ENCODE measurements around the gene MCC.
"Not testable (repeated sequence)": the region's sequence is repeated elsewhere in the genome, so short reads cannot be mapped to it uniquely, and the experiment has no call there.

Gene MCC

GRCh38 chr5:113081091-113081839, 407.0 kb downstream of the MCC start:
- no peak for DNase-seq (ENCODE audit: low read depth)

GRCh38 chr5:113076649-113077048, 411.6 kb downstream of the MCC start:
- not testable (repeated sequence) for DNase-seq (ENCODE audit: low read depth)

DNA sequence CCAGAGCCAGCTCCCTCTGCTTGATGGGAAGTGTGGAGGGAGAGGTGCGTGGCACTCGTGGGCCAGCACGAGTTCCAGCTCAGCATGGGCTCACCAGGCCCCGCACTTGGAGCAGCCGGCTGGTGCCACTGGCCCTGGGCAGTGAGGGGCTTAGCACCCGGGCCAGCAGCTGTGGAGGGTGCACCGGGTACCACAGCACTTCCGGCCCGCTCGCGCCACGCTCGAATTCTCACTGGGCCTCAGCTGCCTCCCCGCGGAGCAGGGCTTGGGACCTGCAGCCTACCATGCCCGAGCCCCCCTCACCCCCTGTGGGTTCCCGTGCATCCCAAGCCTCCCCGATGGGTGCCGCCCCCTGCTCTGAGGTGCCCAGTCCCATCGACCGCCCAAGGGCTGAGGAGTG, 413.2 kb downstream of the MCC start:
- DNase-seq (ENCODE audit: low read depth) = no peak

- peak; percentile 11 for DNase-seq (ENCODE audit: low read depth)
Measured at GRCh38 chr5:113073629-113074034, 414.6 kb downstream of the MCC start.

- DNase-seq (ENCODE audit: low read depth) = no peak
Measured at GRCh38 chr5:113071401-113071800, 416.9 kb downstream of the MCC start.

DNA sequence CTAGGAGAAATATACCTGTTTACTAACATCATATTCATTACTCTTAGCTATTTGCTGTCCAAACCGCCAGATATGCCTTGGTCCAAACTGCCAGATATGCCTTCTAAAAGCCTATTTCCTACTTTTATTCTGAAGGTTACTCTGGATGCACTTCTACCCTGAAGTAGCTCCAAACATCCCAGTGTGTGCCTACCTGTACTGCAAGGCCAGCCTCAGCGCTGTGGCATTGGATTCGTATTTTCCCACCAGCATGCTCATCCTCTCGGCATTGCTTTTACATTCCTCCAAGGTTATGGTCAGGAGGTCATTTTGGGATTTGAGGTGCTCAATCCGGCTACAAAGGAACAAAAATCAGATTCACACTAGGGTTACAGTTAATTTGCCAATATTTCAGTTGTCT, 417.4 kb downstream of the MCC start:
- no peak for DNase-seq (ENCODE audit: low read depth)

DNA sequence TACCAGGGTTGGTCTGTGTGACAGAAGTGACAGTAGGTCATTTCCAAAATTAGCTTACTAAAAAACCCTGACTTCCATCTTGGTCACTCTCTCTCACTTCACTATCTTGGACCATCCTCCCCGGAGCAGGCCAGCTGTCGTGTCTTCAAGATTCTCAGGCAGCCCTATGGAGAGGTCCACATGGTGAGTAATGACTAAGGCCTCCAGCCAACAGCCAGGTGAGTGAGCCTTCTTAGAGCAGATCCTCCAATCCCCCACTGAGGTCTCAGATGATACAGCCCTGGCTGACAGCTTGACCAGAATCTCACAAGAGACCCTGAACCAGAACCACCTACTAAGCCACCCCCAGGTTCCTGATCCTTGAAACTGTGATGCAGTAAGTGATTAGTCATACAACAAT, 419.7 kb downstream of the MCC start:
- DNase-seq (ENCODE audit: low read depth) = no peak

DNA sequence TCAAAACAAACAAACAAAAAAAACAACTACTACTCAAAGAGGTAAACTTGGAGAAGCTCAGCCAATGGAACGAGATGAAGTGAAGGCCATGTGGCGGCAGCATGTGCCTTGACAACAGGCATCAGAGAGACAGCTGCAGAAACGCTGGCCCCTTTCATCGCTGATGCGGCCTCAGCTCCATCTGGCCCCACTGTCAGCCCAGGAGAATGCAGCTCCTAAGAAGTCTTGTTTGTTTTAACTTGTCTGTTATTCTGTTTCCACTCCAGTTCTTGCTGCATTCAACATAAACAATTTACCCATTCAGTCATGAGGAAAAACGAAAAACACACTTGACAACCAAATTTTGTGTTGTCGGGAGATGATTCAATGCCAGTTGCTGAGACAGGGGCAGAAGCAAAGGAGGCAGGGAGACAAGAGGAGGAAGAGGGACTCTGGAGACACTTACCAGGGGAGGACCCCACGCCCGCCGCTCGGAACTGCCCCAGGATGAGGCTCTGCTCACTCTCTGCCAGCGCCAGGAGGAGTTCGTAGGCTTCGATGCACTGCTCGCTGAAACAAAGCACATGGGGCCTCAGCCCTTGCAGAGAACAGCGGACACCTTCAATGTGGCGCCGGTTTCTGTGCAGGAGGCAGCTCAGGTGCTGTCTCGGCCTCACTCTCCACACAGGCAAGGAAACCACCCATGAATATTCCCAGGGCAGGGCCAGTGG, 420.5 kb downstream of the MCC start:
- DNase-seq (ENCODE audit: low read depth) = no peak

GRCh38 chr5:113065626-113066025, 422.6 kb downstream of the MCC start:
- DNase-seq (ENCODE audit: low read depth) = no peak

DNA sequence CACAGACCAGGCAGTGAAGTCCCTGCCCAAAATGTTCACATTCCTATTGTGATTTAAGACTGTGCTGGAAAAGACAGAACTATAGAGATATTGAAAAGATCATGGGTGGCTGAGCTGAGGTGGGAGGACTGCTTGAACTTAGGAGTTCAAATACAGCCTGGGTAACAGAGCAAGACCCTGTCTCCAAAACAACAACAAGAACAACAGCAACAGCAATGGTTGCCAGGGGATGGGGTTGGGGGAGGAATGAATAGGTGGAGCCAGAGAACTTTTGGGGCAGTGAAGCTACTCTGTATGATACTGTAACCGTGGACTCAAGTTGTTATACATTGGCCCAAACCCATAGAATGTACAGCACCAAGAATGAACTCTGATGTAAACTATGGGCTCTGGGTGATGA, 423.4 kb downstream of the MCC start:
- no peak for DNase-seq (ENCODE audit: low read depth)

DNA sequence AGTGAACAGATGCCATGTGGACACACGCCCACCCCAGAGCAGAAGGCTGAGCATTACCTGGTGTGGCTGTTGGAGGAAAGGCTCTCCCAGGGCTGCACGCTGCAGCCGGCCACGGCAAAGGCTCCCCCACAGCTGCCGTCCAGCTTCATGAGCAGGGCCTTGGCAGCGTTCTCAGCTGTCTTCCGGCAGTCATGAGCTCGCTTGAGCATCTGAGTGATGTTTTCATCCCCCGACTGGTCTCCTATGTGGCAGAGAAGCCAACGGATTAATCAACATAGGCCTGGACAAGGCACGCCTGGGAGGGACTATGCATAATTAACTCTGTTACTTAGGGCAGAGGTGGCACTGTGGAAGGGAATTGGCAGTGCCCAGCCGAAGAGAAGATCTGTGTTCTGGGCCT, 424.3 kb downstream of the MCC start:
- no peak for DNase-seq (ENCODE audit: low read depth)

DNA sequence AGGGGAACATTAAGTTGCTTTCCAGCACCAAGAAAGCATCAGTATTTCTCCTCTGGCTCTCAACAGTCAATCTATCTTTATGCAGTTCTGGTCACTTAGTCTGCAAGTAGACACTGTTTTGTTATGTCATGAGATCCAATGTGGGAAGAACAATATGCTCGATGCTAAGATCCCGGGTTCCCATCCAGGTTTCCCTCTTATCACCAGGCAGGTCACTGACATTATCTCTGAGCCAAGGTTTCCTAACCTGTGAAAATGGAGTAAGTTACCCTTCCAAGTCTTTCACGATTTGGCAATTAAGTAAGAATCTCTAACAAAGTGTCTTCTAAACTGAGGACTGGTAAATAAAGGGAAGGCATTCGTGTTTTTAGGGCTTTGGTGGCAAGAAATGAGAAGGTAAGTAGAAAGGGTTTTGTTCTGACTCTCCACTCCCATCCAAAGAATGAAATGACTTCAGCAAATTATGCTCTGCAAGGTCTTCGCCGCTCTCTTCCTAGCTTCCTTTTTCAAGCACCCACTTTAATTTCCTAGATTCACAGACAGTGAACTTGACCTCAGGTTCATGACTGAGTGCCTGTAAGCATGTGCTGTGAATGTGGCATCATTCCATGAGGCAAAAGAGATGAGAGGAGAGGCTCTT, 425.3 kb downstream of the MCC start:
- DNase-seq (ENCODE audit: low read depth) = no peak

DNA sequence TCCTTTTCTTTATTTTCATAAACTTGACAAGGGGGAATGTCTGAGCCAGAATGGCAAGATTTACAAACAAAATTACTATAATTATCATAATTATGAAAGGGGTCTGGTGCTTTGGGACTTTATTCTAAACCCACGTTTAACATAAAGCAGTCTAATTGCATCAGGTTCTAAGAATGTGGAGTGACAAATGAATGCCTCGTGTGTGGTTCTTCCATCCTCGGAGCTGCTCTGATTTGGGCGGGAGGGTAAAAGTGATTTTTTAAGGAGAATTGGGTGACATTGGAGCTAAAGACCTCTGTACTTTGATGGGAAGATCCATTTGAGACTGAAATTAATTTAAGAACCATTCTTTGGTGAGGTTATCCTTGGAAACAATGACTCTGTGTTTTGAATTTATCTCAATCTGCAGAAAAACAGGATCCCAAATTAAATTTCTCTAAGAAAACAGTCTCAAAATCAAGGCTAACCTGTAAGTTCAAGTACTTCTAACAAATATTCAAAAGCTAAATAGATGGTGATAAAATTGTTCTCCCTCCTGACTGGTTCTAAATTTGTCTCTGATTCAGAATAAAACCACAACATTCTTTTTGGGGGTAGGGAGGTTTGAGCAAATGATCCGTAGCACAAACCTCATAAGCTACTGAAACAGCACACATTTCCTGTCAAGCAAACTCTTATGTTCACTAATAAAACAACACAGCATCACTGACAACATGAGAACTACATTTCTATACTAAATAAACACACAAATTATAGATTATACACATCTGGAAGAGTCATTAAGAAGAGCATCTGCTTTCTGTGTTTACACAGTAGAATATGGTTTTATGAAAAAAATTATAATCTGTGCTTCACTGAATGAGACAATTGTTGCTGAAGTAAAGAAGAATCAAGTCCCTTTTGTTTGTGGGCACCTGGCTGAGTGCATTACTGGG, 426.1 kb downstream of the MCC start:
- DNase-seq (ENCODE audit: low read depth) = no peak

DNA sequence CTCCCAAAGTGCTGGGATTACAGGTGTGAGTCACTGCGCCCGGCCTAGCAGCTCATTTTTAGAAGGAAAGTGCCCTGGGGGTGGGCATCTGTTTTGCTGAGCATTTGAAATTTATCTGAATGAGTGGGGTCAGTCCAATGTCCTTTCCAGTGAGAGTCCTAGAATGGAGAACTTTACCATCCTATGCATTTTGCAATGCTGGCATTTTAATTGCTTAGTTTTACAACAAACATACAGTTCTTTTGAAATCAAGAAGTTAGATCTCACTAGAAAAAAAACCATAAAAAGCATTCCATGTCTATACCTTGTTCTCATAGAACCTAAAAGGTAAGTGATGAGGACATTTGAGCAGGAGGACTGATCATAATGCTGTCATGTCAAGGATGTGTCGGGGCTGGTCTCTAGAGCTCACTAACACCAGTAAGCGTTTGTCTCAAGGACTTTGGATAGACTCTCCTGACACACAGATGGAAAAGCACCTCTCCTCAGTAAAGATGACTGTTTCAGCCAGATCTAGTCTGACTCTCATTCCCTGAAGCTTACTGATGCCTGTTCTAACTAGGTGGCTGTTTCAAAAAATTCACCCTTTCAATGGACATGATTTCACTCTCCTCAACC, 427.7 kb downstream of the MCC start:
- no peak for DNase-seq (ENCODE audit: low read depth)

DNA sequence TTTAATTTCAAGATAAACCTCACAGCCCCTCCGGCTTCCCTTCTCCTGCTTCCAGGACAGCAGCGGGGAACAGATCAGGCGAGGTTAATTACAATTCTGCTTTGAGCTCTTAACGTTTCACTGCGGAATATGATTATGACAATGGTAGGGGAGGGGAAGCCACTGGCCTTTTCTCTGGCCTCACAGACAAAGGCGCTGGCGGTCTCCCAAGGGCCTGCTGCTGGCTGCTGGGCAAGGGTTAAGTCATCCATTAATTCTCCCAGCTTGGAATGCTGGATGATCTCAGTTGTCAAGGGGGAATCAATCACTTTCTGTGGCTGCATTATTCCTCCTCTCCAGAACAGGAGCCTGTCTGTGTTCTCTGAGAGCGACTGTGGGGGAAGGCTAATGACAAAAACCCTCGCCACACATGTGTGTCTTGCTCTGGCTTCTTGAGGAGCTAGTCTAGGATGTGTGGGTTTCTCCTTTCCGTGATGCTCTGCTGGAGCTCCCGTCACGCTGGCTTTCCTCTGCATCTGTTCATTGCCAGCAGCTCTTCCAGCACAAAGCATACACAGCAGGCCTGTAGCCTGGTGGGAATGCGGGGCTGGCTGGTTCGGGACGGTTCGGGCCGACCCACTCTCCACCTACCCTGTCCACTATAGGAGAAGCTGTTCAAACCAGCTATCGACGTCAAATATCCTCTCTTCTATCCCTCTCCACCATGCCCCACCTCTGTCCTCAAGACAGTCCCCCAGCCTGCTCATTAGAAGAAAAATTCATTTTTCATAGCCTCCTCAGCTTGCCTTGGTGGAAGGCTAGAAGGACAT, 428.8 kb downstream of the MCC start:
- DNase-seq (ENCODE audit: low read depth) = no peak

- no peak for DNase-seq (ENCODE audit: low read depth)
Measured at GRCh38 chr5:113058706-113059226, 429.5 kb downstream of the MCC start.

DNA sequence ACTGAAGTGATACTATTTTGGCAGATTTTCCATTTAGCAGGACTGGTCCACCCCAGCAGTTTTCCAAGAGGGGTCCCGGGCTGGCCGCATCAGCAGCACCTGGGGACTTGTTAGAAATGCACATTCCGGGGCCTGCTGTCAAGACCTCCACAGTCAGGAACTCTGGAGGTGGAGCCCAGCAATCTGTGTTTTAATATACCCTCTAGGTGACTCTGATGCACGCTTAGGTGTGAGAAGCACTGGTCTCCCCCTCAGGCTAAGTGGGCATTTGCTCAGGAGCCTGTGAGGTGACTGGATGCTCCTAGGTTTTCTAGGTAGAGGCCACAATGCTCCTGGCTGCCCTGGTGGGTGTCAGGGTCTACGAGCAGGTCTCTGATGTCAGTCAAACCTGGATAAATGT, 430.0 kb downstream of the MCC start:
- DNase-seq (ENCODE audit: low read depth) = no peak

- no peak for DNase-seq (ENCODE audit: low read depth)
Measured at GRCh38 chr5:113057557-113057984, 430.7 kb downstream of the MCC start.

DNA sequence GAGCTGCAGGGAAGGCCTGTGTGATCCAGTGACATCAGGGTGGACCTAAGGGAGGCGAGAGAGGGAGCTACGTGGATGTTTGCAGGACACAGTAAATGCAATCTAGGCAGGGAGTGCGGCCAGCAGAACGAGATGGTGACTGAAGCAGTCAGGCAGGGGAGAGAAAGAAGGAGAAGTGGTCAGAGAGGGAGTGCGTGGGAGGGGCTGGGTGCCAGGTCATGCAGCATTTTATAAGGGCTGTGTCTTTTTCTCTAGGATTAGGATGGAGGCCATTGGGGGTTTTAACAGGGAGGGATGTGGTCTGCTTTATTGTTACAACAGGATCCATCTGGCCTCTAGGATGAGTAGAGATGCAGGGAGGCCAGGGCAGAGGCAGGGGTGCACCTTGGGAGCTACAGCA, 431.3 kb downstream of the MCC start:
- no peak for DNase-seq (ENCODE audit: low read depth)

GRCh38 chr5:113054899-113055298, 433.4 kb downstream of the MCC start:
- DNase-seq (ENCODE audit: low read depth) = no peak
